ENCODE data around the gene MRPL34. TPM values are rescaled to one million over a fixed set of nuclear protein-coding genes. Genes with fewer than 3 reads are reported as not detected.

Gene MRPL34
- polyA plus RNA-seq, 1 of the 3 experiments (the other 2 are of a cell fraction) = 72.9 TPM

DNA sequence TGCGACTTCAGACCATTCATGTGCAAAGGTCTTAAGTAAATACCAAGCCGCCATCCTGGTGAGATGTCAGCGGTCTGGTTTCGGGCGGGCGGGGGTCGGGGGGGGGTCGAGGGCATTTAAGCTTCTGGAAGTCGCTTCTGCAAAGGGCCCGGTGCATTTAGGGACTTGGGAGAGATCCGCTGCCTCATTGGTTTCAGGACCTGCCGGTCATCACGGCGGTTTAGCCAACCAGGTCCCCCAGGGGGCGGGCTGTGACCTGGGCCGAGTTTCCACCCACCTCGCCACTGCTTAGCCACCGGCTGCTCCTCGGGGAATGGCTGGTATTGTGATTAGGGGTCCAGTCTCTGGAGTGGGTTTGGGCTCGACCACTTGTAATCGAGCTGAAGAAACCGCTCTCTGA lies 16.2 kb upstream of the MRPL34 start:
- no peaks in the 10 kb centered on the region for H3K9me3 ChIP-seq
- H3K4me1 ChIP-seq (ENCODE audit: control insufficient read depth in 1 of 2, insufficient read depth in 2 of 2, low read depth in 1 of 2, low read length in 1 of 2) = peaks cover 0 to 8% of the 10 kb centered on the region in 2 experiments; a peak in 1 of 4 replicates
- no peaks in the 10 kb centered on the region for H3K36me3 ChIP-seq (replicated peaks in 1 of 2; ENCODE audit: control insufficient read depth in 1 of 2, insufficient read depth in 2 of 2, low read length in 1 of 2)
- TF ChIP-seq, protein P1, sequence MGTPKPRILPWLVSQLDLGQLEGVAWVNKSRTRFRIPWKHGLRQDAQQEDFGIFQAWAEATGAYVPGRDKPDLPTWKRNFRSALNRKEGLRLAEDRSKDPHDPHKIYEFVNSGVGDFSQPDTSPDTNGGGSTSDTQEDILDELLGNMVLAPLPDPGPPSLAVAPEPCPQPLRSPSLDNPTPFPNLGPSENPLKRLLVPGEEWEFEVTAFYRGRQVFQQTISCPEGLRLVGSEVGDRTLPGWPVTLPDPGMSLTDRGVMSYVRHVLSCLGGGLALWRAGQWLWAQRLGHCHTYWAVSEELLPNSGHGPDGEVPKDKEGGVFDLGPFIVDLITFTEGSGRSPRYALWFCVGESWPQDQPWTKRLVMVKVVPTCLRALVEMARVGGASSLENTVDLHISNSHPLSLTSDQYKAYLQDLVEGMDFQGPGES (IDR thresholded peaks at IDR 0.05; ENCODE audit: low read depth, low read length) = peak; percentile 47; the same call in 1 of the 2 replicates
- TF ChIP-seq FOXJ3 (CRISPR knock-in tag; IDR thresholded peaks at IDR 0.05) (no peak), GABPA (IDR thresholded peaks at IDR 0.05; ENCODE audit: low read depth) (no peak), TAF1 (IDR thresholded peaks at IDR 0.05; ENCODE audit: borderline replicate concordance, low read depth, low read length) (no peak)
- TF ChIP-seq, protein P2, sequence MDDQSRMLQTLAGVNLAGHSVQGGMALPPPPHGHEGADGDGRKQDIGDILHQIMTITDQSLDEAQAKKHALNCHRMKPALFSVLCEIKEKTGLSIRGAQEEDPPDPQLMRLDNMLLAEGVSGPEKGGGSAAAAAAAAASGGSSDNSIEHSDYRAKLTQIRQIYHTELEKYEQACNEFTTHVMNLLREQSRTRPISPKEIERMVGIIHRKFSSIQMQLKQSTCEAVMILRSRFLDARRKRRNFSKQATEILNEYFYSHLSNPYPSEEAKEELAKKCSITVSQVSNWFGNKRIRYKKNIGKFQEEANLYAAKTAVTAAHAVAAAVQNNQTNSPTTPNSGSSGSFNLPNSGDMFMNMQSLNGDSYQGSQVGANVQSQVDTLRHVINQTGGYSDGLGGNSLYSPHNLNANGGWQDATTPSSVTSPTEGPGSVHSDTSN (IDR thresholded peaks at IDR 0.05) = peak; percentile 98
- peaks cover 14% of the 10 kb centered on the region for H3F3A ChIP-seq (replicated peaks; ENCODE audit: insufficient read depth)
- H3K9me2 ChIP-seq = no peaks in the 10 kb centered on the region
- H3K27ac ChIP-seq (ENCODE audit: low read depth in 2 of 2, low read length in 1 of 2) = no peak overlapping the region
- ChIA-PET POLR2A (no interaction called here), CTCF (interaction anchor here (0.6 to 2.1 kb wide), 5 partner anchors 14 to 374 kb away, joined by 3 to 10 read pairs (median 3); partner anchors contain the start of genes ABHD8 and MRPL34)
- no peak overlapping the region for H3K9ac ChIP-seq
- H3K79me2 ChIP-seq (ENCODE audit: insufficient read depth) = no peaks in the 10 kb centered on the region
- H4K20me1 ChIP-seq (ENCODE audit: insufficient read depth) = no peaks in the 10 kb centered on the region
- DNase-seq = peak; percentile 96
- no peak overlapping the region for H2AFZ ChIP-seq (ENCODE audit: low read depth)
- H3K27me3 ChIP-seq (ENCODE audit: insufficient read depth) = no peaks in the 10 kb centered on the region
- H3K4me3 ChIP-seq (ENCODE audit: low read depth in 2 of 2, low read length in 1 of 2) = no peak overlapping the region
- no peak overlapping the region for H3K4me2 ChIP-seq
- WGBS (ENCODE audit: low lambda C conversion rate) = 24% methylated on average over 17 of the region's 22 CpGs

DNA sequence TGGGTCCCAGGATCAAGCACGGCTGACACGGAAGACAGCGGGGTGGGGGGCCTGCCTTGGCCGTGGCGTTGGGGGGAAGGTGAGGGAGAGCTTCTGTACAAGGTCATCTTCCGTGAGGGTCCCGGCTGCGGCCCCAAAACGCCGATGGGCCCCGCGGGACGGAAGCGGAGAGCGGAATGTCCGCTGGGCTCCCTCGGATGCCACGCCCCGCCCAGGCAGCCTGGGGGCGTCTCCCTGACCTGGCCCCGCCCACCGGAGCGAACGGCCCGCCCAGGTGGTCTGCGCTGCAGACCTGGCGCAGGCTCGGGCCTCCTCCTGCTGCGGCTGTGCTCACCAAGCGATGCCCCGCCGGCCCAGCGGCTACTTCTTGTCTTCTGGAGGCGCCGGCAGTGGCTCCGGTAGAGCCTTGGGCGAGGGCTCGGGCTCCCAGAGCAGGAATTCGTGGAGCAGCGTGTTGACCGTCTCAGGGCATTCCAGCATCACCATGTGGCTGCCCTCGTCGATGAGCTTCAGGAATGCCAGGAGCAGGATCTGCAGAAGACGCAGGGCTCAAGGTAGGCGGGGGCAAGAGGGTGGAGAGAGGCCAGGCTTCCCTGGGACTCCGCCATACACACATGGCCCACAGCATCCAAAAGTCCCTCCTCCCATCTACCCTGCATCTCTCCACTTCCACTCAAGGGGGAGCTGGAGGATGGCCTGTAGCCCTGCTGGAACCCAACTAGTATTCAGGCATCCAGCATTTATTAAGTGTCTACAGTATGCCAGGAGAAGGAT lies 13.2 kb upstream of the MRPL34 start:
- CTCF ChIA-PET = interaction anchor here (0.7 to 6.0 kb wide), 10 partner anchors 10 to 100 kb away, joined by 3 to 35 read pairs (median 8); partner anchors contain the start of genes ABHD8, ANKLE1, DDA1 and MRPL34
- Histone ChIP-seq H3K36me3 (replicated peaks in 1 of 2; ENCODE audit: control insufficient read depth in 1 of 2, insufficient read depth in 2 of 2, low read length in 1 of 2) (no peaks in the 10 kb centered on the region), H3F3A (replicated peaks; ENCODE audit: insufficient read depth) (peaks cover 23% of the 10 kb centered on the region), H3K9me3 (no peaks in the 10 kb centered on the region), H3K9ac (peak overlapping the region; percentile 61; the same call in 1 of the 2 replicates), H3K79me2 (ENCODE audit: insufficient read depth) (peaks cover 6% of the 10 kb centered on the region; the same call in 1 of the 2 replicates), H2AFZ (ENCODE audit: low read depth) (peak overlapping the region; percentile 78; the same call in 1 of the 2 replicates), H3K27me3 (ENCODE audit: insufficient read depth) (no peaks in the 10 kb centered on the region), H3K27ac (ENCODE audit: low read depth in 2 of 2, low read length in 1 of 2) (peak overlapping the region; percentile 38 to 82; a peak in 3 of 4 replicates), H4K20me1 (ENCODE audit: insufficient read depth) (no peaks in the 10 kb centered on the region), H3K9me2 (no peaks in the 10 kb centered on the region), H3K4me1 (ENCODE audit: control insufficient read depth in 1 of 2, insufficient read depth in 2 of 2, low read depth in 1 of 2, low read length in 1 of 2) (peaks cover 0 to 8% of the 10 kb centered on the region in 2 experiments; a peak in 1 of 4 replicates), H3K4me3 (ENCODE audit: low read depth in 2 of 2, low read length in 1 of 2) (peak overlapping the region; percentile 46 to 63), H3K4me2 (peak overlapping the region; percentile 69; the same call in 1 of the 2 replicates)
- DNase-seq = peak; percentile 93
- POLR2A ChIA-PET = interaction anchor here (0.8 to 1.4 kb wide), 4 partner anchors 10 to 77 kb away, joined by 3 to 7 read pairs (median 4); partner anchors contain the start of genes ABHD8, MRPL34 and USE1
- WGBS (ENCODE audit: low lambda C conversion rate) = 52% methylated on average over 10 of the region's 46 CpGs
- TF ChIP-seq POLR2AphosphoS5 (IDR thresholded peaks at IDR 0.05; ENCODE audit: low read depth, low read length) (peak; percentile 34), TEAD4 (IDR thresholded peaks at IDR 0.05; ENCODE audit: borderline replicate concordance, insufficient read depth) (no peak), RCOR1 (IDR thresholded peaks at IDR 0.05; ENCODE audit: low read length) (peak; percentile 22; the same call in 1 of the 2 replicates), NRF1 (IDR thresholded peaks at IDR 0.05; ENCODE audit: low read depth, low read length) (peak; percentile 51; the same call in 1 of the 2 replicates), SMC3 (IDR thresholded peaks at IDR 0.05; ENCODE audit: low read depth, low read length) (peak; percentile 52), RAD21 (IDR thresholded peaks at IDR 0.05; ENCODE audit: low read length) (peak; percentile 80), YY1 (IDR thresholded peaks at IDR 0.05; ENCODE audit: low read depth) (0 out of 2 replicates have a peak, but pooled peaks have one; percentile 27)
- TF ChIP-seq, protein P1 (IDR thresholded peaks at IDR 0.05; ENCODE audit: low read depth, low read length) = no peak
- TF ChIP-seq, protein P3, sequence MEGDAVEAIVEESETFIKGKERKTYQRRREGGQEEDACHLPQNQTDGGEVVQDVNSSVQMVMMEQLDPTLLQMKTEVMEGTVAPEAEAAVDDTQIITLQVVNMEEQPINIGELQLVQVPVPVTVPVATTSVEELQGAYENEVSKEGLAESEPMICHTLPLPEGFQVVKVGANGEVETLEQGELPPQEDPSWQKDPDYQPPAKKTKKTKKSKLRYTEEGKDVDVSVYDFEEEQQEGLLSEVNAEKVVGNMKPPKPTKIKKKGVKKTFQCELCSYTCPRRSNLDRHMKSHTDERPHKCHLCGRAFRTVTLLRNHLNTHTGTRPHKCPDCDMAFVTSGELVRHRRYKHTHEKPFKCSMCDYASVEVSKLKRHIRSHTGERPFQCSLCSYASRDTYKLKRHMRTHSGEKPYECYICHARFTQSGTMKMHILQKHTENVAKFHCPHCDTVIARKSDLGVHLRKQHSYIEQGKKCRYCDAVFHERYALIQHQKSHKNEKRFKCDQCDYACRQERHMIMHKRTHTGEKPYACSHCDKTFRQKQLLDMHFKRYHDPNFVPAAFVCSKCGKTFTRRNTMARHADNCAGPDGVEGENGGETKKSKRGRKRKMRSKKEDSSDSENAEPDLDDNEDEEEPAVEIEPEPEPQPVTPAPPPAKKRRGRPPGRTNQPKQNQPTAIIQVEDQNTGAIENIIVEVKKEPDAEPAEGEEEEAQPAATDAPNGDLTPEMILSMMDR (IDR thresholded peaks at IDR 0.05) = peak; percentile 67
- TF ChIP-seq, protein P4, sequence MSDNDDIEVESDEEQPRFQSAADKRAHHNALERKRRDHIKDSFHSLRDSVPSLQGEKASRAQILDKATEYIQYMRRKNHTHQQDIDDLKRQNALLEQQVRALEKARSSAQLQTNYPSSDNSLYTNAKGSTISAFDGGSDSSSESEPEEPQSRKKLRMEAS (IDR thresholded peaks at IDR 0.05; ENCODE audit: low read depth) = peak; percentile 60; the same call in 1 of the 2 replicates
- TF ChIP-seq, protein P2 (IDR thresholded peaks at IDR 0.05) = no peak

Measured in SK-N-SH (cell line).